ENCODE results near the gene UGT1A3.
"Not testable (repeated sequence)": the region's sequence is repeated elsewhere in the genome, so short reads cannot be mapped to it uniquely, and the experiment has no call there.

UGT1A3 gene

GRCh38 chr2:233693963-233694362 lies 34.9 kb upstream of the UGT1A3 start:
- TF ChIP-seq CTCF (IDR thresholded peaks at IDR 0.05; ENCODE audit: control insufficient read depth, insufficient read depth, low read depth, low read length, missing control alignments): no peak
- no peak overlapping the region for H3K4me3 ChIP-seq (ENCODE audit: control insufficient read depth, low read depth, low read length)

GRCh38 chr2:233698740-233699139 lies 30.1 kb upstream of the UGT1A3 start:
- no peak for DNase-seq (ENCODE audit: low read depth)
- TF ChIP-seq CTCF (IDR thresholded peaks at IDR 0.05; ENCODE audit: control insufficient read depth, insufficient read depth, low read depth, low read length, missing control alignments): no peak
- no peak overlapping the region for H3K4me3 ChIP-seq (ENCODE audit: control insufficient read depth, low read depth, low read length)

More at GRCh38 chr2:233693963-233694362, 34.9 kb upstream of the UGT1A3 start:
- DNase-seq (ENCODE audit: low read depth): no peak

GRCh38 chr2:233699424-233700027 lies 29.3 kb upstream of the UGT1A3 start:
- no peak overlapping the region for H3K4me3 ChIP-seq (ENCODE audit: control insufficient read depth, low read depth, low read length)
- TF ChIP-seq CTCF (IDR thresholded peaks at IDR 0.05; ENCODE audit: control insufficient read depth, insufficient read depth, low read depth, low read length, missing control alignments): no peak
- DNase-seq (ENCODE audit: low read depth): no peak

- no peak overlapping the region for H3K4me3 ChIP-seq (ENCODE audit: control insufficient read depth, low read depth, low read length)
- peak; percentile 96 for DNase-seq (ENCODE audit: low read depth)
- no peak for TF ChIP-seq CTCF (IDR thresholded peaks at IDR 0.05; ENCODE audit: control insufficient read depth, insufficient read depth, low read depth, low read length, missing control alignments)
Observed at GRCh38 chr2:233700028-233700635, 28.7 kb upstream of the UGT1A3 start.

GRCh38 chr2:233700842-233701241 lies 28.0 kb upstream of the UGT1A3 start:
- not testable (repeated sequence) for H3K4me3 ChIP-seq (ENCODE audit: control insufficient read depth, low read depth, low read length); DNase-seq (ENCODE audit: low read depth)

GRCh38 chr2:233702238-233702637 lies 26.6 kb upstream of the UGT1A3 start:
- no peak for DNase-seq (ENCODE audit: low read depth)
- no peak for TF ChIP-seq CTCF (IDR thresholded peaks at IDR 0.05; ENCODE audit: control insufficient read depth, insufficient read depth, low read depth, low read length, missing control alignments)
- no peak overlapping the region for H3K4me3 ChIP-seq (ENCODE audit: control insufficient read depth, low read depth, low read length)

GRCh38 chr2:233705911-233706506 lies 22.8 kb upstream of the UGT1A3 start:
- no peak for DNase-seq (ENCODE audit: low read depth)
- no peak overlapping the region for H3K4me3 ChIP-seq (ENCODE audit: control insufficient read depth, low read depth, low read length)
- TF ChIP-seq CTCF (IDR thresholded peaks at IDR 0.05; ENCODE audit: control insufficient read depth, insufficient read depth, low read depth, low read length, missing control alignments): no peak
